PC-9 (cell line): ENCODE data around the gene ZNF212. TPM values are rescaled to one million over a fixed set of nuclear protein-coding genes. Genes with fewer than 3 reads are reported as not detected.

Source experiments
- BruUV-seq: library from RNA; stranded (reverse); fragments of 400-500 nt; replicated peaks from 2 replicates; lab custom pipeline; 2021; lab: Mats Ljungman, UMichigan
- CTCF ChIA-PET: fragments of 300-600 bp; sonication (Branson Sonifier 250); formaldehyde crosslinking; loops from one replicate; lab custom pipeline; 2022; ENCODE audit warnings: antibody characterized with exemption; lab: Charles Lee
- POLR2A ChIA-PET: fragments of 300-600 bp; sonication (Branson Sonifier 250); formaldehyde crosslinking; loops from one replicate; lab custom pipeline; 2022; ENCODE audit warnings: antibody characterized with exemption; ENCODE audit not compliant: unreplicated experiment; lab: Charles Lee
- DNase-seq, 2 experiments: peaks; one replicate each; pipeline versions ENCODE4 v3.0.0 to v3.0.0-alpha.2; 2015 to 2022; ENCODE audit warnings: mixed read lengths in 1 of 2
- H2AFZ ChIP-seq: fragments of 200-600 bp; sonication (generic); 2 replicates; pipeline ENCODE4 v1.8.1; 2017; ENCODE audit warnings: antibody characterized with exemption
- H3F3A ChIP-seq: fragments of 200-600 bp; sonication (generic); 2 replicates; pipeline ENCODE4 v1.8.1; 2017; ENCODE audit warnings: antibody characterized with exemption, mild to moderate bottlenecking, low read depth; ENCODE audit not compliant: insufficient read depth
- H3K27ac ChIP-seq: fragments of 200-600 bp; sonication (generic); 2 replicates; pipeline ENCODE4 v1.6.1; 2016; ENCODE audit warnings: mixed run types
- H3K27me3 ChIP-seq: fragments of 200-600 bp; sonication (generic); 2 replicates; pipeline ENCODE4 v1.6.1; 2016; ENCODE audit warnings: low read depth, mixed run types; ENCODE audit not compliant: insufficient read depth
- H3K36me3 ChIP-seq: fragments of 200-600 bp; sonication (generic); 2 replicates; pipeline ENCODE4 v1.6.1; 2016; ENCODE audit warnings: low read depth, mixed run types
- H3K4me1 ChIP-seq: fragments of 200-600 bp; sonication (generic); replicated peaks from 2 replicates; pipeline ENCODE4 v1.6.1; 2016; ENCODE audit warnings: mixed run types; ENCODE audit not compliant: insufficient read depth
- H3K4me2 ChIP-seq: fragments of 200-600 bp; sonication (generic); 2 replicates; pipeline ENCODE4 v1.6.1; 2017; ENCODE audit warnings: mixed run types
- H3K4me3 ChIP-seq: fragments of 200-600 bp; sonication (generic); 2 replicates; pipeline ENCODE4 v1.6.1; 2016; ENCODE audit warnings: mixed run types
- H3K79me2 ChIP-seq: fragments of 200-600 bp; sonication (generic); 2 replicates; pipeline ENCODE4 v1.6.1; 2017; ENCODE audit warnings: low read depth, mixed run types
- H3K9me2 ChIP-seq: fragments of 200-600 bp; sonication (generic); 2 replicates; pipeline ENCODE4 v1.8.1; 2017; ENCODE audit warnings: mild to moderate bottlenecking; ENCODE audit not compliant: insufficient read depth
- H3K9me3 ChIP-seq: fragments of 200-600 bp; sonication (generic); 2 replicates; pipeline ENCODE4 v1.8.1; 2016; ENCODE audit warnings: low read depth; ENCODE audit not compliant: insufficient read depth
- H4K20me1 ChIP-seq: fragments of 200-600 bp; sonication (generic); 2 replicates; pipeline ENCODE4 v1.8.1; 2017; ENCODE audit not compliant: insufficient read depth
- EZH2 ChIP-seq: fragments of 200-600 bp; sonication (generic); IDR thresholded peaks from 2 replicates; pipeline ENCODE4 v1.8.0; 2017; ENCODE audit warnings: antibody characterized with exemption, low read depth
- intact Hi-C: fragments of 100-400 bp; cut with micrococcal nuclease; formaldehyde crosslinking; loops from one replicate; pipeline ENCODE4 v1.10.0; 2022; ENCODE audit not compliant: unreplicated experiment
- total RNA-seq: library from RNA; stranded (reverse); gene quantifications from 2 replicates; pipeline ENCODE4 v1.2.3, GENCODE V29; 2021
- TF ChIP-seq, protein P1 (sequence below): fragments of 200-600 bp; sonication (generic); conservative IDR thresholded peaks from 2 replicates; pipeline ENCODE4 v1.6.1; 2017; ENCODE audit warnings: mixed run types, antibody characterized with exemption, mild to moderate bottlenecking, moderate library complexity

Gene ZNF212
- total RNA-seq, 1 experiment from 2014 or later = 16.9 TPM

DNA sequence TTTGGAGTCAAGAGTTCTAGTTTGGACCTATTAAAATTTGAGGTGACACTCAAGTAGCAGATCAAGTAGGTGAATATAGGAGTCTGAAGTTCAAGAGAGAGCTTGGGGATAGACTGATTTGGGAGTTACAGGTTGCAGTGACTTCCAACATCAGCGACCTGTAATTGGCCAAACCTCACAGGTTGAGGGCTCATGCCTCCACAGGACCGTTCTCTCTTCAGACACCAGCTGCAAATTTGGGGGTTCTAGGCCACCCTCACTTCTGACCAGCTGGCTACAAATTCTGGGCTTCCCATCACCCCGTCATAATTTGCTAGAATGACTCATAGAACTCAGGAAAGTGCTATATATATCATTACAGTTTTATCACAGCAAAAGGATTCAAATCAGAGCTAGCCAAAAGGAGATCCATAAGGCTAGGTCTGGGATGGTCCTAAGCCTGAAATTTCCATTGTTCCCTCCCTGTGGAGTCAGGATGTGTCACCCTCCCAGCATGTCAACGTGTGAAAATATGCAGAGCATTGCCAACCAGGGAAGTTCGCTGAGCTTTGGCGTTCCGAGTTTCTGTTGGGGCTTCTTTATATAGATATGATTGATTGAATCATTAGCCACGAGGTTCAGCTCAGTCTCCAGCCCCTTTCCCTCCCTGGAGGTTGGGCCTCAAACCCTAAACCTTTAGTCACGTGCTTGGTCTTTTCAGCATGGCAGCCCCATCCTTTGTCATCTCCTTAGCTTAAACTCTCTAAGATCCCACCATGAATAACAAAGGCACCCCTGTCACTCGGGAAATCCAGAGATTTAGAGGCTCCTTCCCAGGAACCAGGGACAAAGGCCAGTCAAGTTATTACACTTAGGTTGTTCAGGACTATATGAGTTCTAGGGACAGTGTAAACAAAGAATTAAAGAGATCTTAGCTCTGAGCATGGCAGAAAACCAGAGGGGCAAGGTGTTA is 20.7 kb upstream of the ZNF212 start:
- Histone ChIP-seq H3K9me2 (no peaks in the 10 kb centered on the region), H3K4me3 (no peak overlapping the region), H3K27ac (no peak overlapping the region), H3K79me2 (no peaks in the 10 kb centered on the region; the same call in 1 of the 2 replicates), H3K27me3 (no peaks in the 10 kb centered on the region), H3K9me3 (no peaks in the 10 kb centered on the region), H3K4me1 (no peaks in the 10 kb centered on the region), H3F3A (peaks cover 5% of the 10 kb centered on the region; the same call in 1 of the 2 replicates), H3K4me2 (no peak overlapping the region), H4K20me1 (no peaks in the 10 kb centered on the region), H2AFZ (no peak overlapping the region), H3K36me3 (peaks cover 39% of the 10 kb centered on the region)
- intact Hi-C loops = no loop called here
- CTCF ChIA-PET = no interaction called here
- TF ChIP-seq, protein P1, sequence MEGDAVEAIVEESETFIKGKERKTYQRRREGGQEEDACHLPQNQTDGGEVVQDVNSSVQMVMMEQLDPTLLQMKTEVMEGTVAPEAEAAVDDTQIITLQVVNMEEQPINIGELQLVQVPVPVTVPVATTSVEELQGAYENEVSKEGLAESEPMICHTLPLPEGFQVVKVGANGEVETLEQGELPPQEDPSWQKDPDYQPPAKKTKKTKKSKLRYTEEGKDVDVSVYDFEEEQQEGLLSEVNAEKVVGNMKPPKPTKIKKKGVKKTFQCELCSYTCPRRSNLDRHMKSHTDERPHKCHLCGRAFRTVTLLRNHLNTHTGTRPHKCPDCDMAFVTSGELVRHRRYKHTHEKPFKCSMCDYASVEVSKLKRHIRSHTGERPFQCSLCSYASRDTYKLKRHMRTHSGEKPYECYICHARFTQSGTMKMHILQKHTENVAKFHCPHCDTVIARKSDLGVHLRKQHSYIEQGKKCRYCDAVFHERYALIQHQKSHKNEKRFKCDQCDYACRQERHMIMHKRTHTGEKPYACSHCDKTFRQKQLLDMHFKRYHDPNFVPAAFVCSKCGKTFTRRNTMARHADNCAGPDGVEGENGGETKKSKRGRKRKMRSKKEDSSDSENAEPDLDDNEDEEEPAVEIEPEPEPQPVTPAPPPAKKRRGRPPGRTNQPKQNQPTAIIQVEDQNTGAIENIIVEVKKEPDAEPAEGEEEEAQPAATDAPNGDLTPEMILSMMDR = no peak
- TF ChIP-seq EZH2 = no peak
- no TSS peak for BruUV-seq
- POLR2A ChIA-PET = no interaction called here
- no peak for DNase-seq

DNA sequence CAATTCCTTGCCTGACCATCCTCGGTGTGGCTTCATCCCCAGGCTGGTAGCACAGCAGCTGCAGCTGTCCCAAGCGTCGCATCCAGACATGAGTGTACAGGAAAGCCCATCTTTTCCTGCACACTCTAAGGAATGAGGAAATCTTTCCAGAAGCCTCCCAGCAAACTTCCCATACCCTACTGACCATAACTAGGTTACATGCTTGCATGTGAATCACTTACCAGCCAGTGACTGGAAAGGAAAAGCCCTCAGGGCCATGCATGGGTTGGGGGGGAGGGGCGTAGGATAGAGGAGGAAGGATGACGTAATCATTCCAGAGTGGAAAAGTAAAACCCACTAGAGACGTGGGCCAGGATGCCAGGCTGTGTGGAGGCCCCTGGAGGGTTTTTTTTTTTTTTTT is 18.9 kb upstream of the ZNF212 start:
- no peak overlapping the region for H2AFZ ChIP-seq
- intact Hi-C loops = no loop called here
- BruUV-seq = no TSS peak
- H3K9me2 ChIP-seq = no peaks in the 10 kb centered on the region
- H3K27me3 ChIP-seq = no peaks in the 10 kb centered on the region
- no peak overlapping the region for H3K4me3 ChIP-seq
- no peak for DNase-seq
- peaks cover 29% of the 10 kb centered on the region for H3K36me3 ChIP-seq
- no peaks in the 10 kb centered on the region for H3K4me1 ChIP-seq
- H4K20me1 ChIP-seq = no peaks in the 10 kb centered on the region
- H3K27ac ChIP-seq = no peak overlapping the region
- ChIA-PET POLR2A (no interaction called here), CTCF (no interaction called here)
- no peak overlapping the region for H3K4me2 ChIP-seq
- H3K79me2 ChIP-seq = no peaks in the 10 kb centered on the region; the same call in 1 of the 2 replicates
- TF ChIP-seq, protein P1 = no peak
- no peak for TF ChIP-seq EZH2
- H3F3A ChIP-seq = peaks cover 5% of the 10 kb centered on the region; the same call in 1 of the 2 replicates
- no peaks in the 10 kb centered on the region for H3K9me3 ChIP-seq

DNA sequence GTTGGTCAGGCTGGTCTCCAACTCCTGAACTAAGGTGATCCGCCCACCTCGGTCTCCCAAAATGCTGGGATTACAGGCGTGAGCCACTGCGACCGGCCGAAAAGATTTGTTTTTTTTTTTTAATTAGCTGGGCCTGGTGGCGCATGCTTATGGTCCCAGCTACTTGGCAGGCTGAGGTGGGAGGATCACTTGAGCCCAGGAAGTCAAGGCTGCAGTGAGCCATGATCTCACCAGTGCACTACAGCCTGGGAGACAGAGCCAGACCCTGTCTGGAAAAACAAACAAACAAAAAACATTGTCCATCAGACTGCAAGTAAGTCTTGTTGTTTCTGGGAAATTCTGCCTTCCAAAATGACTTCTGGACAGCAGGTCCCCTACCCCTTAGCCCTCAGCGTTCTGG is 16.3 kb upstream of the ZNF212 start:
- TF ChIP-seq EZH2 = no peak
- TF ChIP-seq, protein P1 = no peak
- H2AFZ ChIP-seq = no peak overlapping the region
- no peak for DNase-seq
- intact Hi-C loops = no loop called here
- peaks cover 16% of the 10 kb centered on the region for H3F3A ChIP-seq
- ChIA-PET CTCF (interaction anchor here (0.6 kb wide), 1 partner anchor 12 kb away, joined by 6 read pairs; no protein-coding TSS in a partner anchor), POLR2A (no interaction called here)
- H3K4me2 ChIP-seq = no peak overlapping the region
- no peaks in the 10 kb centered on the region for H3K27me3 ChIP-seq
- no peak overlapping the region for H3K27ac ChIP-seq
- BruUV-seq = no TSS peak
- 0 out of 2 replicates have a peak, but pooled peaks cover 6% of the 10 kb centered on the region for H3K4me1 ChIP-seq
- peaks cover 9% of the 10 kb centered on the region for H3K36me3 ChIP-seq
- no peaks in the 10 kb centered on the region for H4K20me1 ChIP-seq
- no peaks in the 10 kb centered on the region for H3K9me2 ChIP-seq
- H3K4me3 ChIP-seq = no peak overlapping the region
- no peaks in the 10 kb centered on the region for H3K9me3 ChIP-seq
- H3K79me2 ChIP-seq = no peaks in the 10 kb centered on the region
